KMS-11 (cell line): ENCODE measurements around the gene NKX2-3.

ENCODE experiments used
- H2AFZ ChIP-seq: fragments of 200-600 bp; sonication (generic); 2 replicates; pipeline ENCODE4 v1.6.1; 2016; ENCODE audit warnings: antibody characterized with exemption, mixed run types, low read depth
- H3K27ac ChIP-seq: fragments of 200-600 bp; sonication (generic); 2 replicates; pipeline ENCODE4 v1.6.1; 2016; ENCODE audit warnings: mild to moderate bottlenecking, mixed run types
- H3K27me3 ChIP-seq: fragments of 200-600 bp; sonication (generic); 2 replicates; pipeline ENCODE4 v1.6.1; 2017; ENCODE audit warnings: mild to moderate bottlenecking, low read depth, mixed run types, moderate library complexity; ENCODE audit not compliant: insufficient read depth
- H3K36me3 ChIP-seq: fragments of 200-600 bp; sonication (generic); 2 replicates; pipeline ENCODE4 v1.6.1; 2017; ENCODE audit warnings: mild to moderate bottlenecking, mixed run types; ENCODE audit not compliant: insufficient read depth
- H3K4me1 ChIP-seq: fragments of 200-600 bp; sonication (generic); 2 replicates; pipeline ENCODE4 v1.6.1; 2016; ENCODE audit warnings: mild to moderate bottlenecking, low read depth, mixed run types; ENCODE audit not compliant: poor library complexity, severe bottlenecking
- H3K4me2 ChIP-seq: fragments of 200-600 bp; sonication (generic); 2 replicates; pipeline ENCODE4 v1.7.0; 2016; ENCODE audit warnings: mild to moderate bottlenecking, mixed run types
- H3K4me3 ChIP-seq: fragments of 200-600 bp; sonication (generic); IDR thresholded peaks from 2 replicates; pipeline ENCODE4 v1.6.1; 2017; ENCODE audit warnings: low read depth, low read length, mixed read lengths; ENCODE audit not compliant: insufficient read depth
- H3K79me2 ChIP-seq: fragments of 200-600 bp; sonication (generic); 2 replicates; pipeline ENCODE4 v1.6.1; 2016; ENCODE audit warnings: low read depth, mixed run types; ENCODE audit not compliant: insufficient read depth
- H3K9ac ChIP-seq: fragments of 200-600 bp; sonication (generic); 2 replicates; pipeline ENCODE4 v1.6.1; 2016; ENCODE audit warnings: mild to moderate bottlenecking, mixed run types
- H4K20me1 ChIP-seq: fragments of 200-600 bp; sonication (generic); 2 replicates; pipeline ENCODE4 v1.6.1; 2016; ENCODE audit warnings: mild to moderate bottlenecking, mixed run types; ENCODE audit not compliant: insufficient read depth
- TF ChIP-seq, protein P1 (sequence below): fragments of 200-600 bp; sonication (generic); conservative IDR thresholded peaks from 2 replicates; pipeline ENCODE4 v1.6.1; 2017; ENCODE audit warnings: low read depth, mild to moderate bottlenecking, antibody characterized with exemption, low read length, moderate library complexity, mixed read lengths

The NKX2-3 gene

DNA sequence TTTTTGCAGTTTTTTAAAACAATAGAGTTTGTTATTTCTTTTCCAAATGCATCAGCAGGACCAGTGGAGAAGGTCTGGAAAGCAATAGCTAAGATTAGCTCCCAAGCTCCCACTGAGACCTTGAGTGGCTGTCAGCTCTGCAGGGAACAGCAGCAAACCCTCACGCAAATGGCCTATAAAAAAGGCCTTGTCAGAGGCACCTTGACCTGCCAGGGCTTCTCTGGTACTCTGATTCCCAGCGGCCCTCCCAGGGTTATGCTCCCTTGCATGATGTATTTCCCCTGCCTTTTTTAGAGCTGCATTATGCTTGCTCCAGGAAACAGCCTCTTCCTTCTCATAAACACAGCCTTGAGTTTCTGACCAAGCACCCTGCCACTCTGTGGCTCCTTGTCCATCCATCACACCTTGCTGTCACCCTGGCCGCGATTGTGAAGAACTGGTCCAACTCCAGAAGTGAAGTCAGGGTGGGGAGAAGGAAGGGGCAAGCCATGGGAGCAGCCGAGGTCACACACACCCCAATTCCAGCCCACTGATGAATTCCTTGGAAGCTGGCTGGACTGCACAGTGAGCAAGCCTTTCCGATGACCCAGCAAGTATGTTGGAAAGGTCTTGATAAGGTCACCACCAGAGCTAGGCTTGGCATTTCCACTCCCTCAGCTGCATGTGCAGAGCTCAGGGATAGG lies 35.3 kb upstream of the NKX2-3 start:
- TF ChIP-seq, protein P1, sequence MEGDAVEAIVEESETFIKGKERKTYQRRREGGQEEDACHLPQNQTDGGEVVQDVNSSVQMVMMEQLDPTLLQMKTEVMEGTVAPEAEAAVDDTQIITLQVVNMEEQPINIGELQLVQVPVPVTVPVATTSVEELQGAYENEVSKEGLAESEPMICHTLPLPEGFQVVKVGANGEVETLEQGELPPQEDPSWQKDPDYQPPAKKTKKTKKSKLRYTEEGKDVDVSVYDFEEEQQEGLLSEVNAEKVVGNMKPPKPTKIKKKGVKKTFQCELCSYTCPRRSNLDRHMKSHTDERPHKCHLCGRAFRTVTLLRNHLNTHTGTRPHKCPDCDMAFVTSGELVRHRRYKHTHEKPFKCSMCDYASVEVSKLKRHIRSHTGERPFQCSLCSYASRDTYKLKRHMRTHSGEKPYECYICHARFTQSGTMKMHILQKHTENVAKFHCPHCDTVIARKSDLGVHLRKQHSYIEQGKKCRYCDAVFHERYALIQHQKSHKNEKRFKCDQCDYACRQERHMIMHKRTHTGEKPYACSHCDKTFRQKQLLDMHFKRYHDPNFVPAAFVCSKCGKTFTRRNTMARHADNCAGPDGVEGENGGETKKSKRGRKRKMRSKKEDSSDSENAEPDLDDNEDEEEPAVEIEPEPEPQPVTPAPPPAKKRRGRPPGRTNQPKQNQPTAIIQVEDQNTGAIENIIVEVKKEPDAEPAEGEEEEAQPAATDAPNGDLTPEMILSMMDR: no peak
- Histone ChIP-seq H3K27ac (no peak overlapping the region), H3K79me2 (no peaks in the 10 kb centered on the region), H3K4me3 (no peak overlapping the region), H3K27me3 (no peaks in the 10 kb centered on the region), H3K4me1 (no peaks in the 10 kb centered on the region), H3K4me2 (no peak overlapping the region), H2AFZ (no peak overlapping the region), H3K9ac (no peak overlapping the region), H4K20me1 (no peaks in the 10 kb centered on the region), H3K36me3 (no peaks in the 10 kb centered on the region)

DNA sequence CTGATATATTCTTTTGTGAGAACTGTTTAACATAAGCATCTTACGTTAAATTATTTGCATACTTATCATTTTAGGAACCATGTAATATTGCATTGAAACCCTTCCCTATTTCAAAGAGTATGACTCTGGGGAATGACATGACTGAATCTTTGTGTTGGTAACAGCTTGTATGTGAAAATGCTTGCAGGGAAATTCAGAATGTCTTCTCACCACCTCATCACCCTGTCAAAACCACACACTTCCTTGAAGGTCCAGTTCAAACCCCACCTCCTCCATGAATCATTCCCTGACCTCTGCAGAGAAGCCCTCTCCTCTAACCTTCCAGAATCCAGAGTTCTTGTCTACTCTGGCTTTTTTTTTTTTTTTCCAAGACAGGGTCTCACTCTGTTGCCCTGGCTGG lies 26.3 kb upstream of the NKX2-3 start:
- no peaks in the 10 kb centered on the region for H3K36me3 ChIP-seq
- no peaks in the 10 kb centered on the region for H3K4me1 ChIP-seq
- H3K9ac ChIP-seq: no peak overlapping the region
- H2AFZ ChIP-seq: no peak overlapping the region
- TF ChIP-seq, protein P1: no peak
- no peaks in the 10 kb centered on the region for H3K79me2 ChIP-seq
- no peaks in the 10 kb centered on the region for H3K27me3 ChIP-seq
- no peaks in the 10 kb centered on the region for H4K20me1 ChIP-seq
- no peak overlapping the region for H3K4me3 ChIP-seq
- no peak overlapping the region for H3K27ac ChIP-seq
- no peak overlapping the region for H3K4me2 ChIP-seq

DNA sequence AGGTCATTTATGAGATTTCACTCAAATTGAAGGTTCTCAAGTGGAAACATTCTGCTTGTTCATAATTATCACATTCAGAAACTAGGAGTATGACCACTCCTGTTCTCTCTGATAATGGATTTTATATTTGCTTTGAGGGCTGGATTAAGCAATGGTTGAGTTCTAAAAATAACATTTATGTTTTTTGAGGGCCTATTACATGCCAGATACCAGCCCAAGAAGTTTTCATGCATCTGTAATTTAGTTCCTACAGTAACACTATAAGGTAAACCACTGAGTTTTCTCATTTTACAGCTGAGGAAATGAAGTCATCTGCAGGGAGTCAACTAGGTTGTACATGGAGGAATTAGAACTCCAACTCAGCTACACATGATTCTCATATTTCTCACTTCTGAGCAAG lies 25.5 kb upstream of the NKX2-3 start:
- Histone ChIP-seq H3K27me3 (no peaks in the 10 kb centered on the region), H3K4me3 (no peak overlapping the region), H3K9ac (no peak overlapping the region), H3K79me2 (no peaks in the 10 kb centered on the region), H3K4me1 (no peaks in the 10 kb centered on the region), H3K4me2 (no peak overlapping the region), H2AFZ (no peak overlapping the region), H3K36me3 (no peaks in the 10 kb centered on the region), H3K27ac (no peak overlapping the region), H4K20me1 (no peaks in the 10 kb centered on the region)
- TF ChIP-seq, protein P1: no peak

DNA sequence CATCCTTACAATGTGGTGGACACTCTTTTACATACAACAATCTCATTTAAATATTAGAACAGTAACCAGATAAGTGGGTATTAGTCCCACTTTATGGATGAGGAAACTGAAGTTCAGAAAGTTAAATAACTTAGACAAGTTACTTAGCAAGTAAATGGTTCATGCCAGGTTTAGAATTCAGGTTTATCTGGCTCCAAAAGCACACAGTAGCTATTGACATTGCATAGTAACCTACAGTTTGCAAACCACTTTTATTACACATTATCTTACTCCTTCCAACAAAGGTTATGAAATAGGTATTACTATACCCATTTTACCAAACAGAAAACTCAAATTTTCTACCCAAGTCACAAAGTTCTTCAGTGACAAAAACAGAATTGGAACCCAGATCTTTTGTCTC lies 19.7 kb upstream of the NKX2-3 start:
- Histone ChIP-seq H4K20me1 (no peaks in the 10 kb centered on the region), H3K36me3 (no peaks in the 10 kb centered on the region), H3K27ac (no peak overlapping the region), H2AFZ (no peak overlapping the region), H3K4me2 (no peak overlapping the region), H3K4me3 (no peak overlapping the region), H3K79me2 (no peaks in the 10 kb centered on the region), H3K27me3 (no peaks in the 10 kb centered on the region), H3K9ac (no peak overlapping the region), H3K4me1 (no peaks in the 10 kb centered on the region)
- TF ChIP-seq, protein P1: no peak
